GM12801 (cell line): Measurements from ENCODE around the gene BOD1L2.

Experiments
- CTCF ChIP-seq: IDR thresholded peaks from one replicate; pipeline ENCODE4 v1.5.1; 2011; ENCODE audit warnings: control low read depth; ENCODE audit not compliant: insufficient read length; ENCODE audit errors: extremely low read depth

Gene BOD1L2

GRCh38 chr18:57125627-57126026, 21.3 kb upstream of the BOD1L2 start:
- no peak for TF ChIP-seq CTCF

GRCh38 chr18:57128220-57128932, 18.5 kb upstream of the BOD1L2 start:
- TF ChIP-seq CTCF = no peak

GRCh38 chr18:57131101-57131500, 15.8 kb upstream of the BOD1L2 start:
- no peak for TF ChIP-seq CTCF

- TF ChIP-seq CTCF = no peak
Measured at GRCh38 chr18:57131782-57132181, 15.1 kb upstream of the BOD1L2 start.

- TF ChIP-seq CTCF = no peak
Measured at GRCh38 chr18:57134618-57135135, 12.2 kb upstream of the BOD1L2 start.

GRCh38 chr18:57135699-57136098, 11.2 kb upstream of the BOD1L2 start:
- TF ChIP-seq CTCF = no peak

GRCh38 chr18:57137847-57138246, 9.0 kb upstream of the BOD1L2 start:
- TF ChIP-seq CTCF = no peak
